Measurements from ENCODE around the gene EDN2. TPM values are rescaled to one million over a fixed set of nuclear protein-coding genes. Genes with fewer than 3 reads are reported as not detected.

EDN2 gene
- total and polyA plus RNA-seq, 2 experiments from 2014 or later: 0.40 to 2.3 TPM

DNA sequence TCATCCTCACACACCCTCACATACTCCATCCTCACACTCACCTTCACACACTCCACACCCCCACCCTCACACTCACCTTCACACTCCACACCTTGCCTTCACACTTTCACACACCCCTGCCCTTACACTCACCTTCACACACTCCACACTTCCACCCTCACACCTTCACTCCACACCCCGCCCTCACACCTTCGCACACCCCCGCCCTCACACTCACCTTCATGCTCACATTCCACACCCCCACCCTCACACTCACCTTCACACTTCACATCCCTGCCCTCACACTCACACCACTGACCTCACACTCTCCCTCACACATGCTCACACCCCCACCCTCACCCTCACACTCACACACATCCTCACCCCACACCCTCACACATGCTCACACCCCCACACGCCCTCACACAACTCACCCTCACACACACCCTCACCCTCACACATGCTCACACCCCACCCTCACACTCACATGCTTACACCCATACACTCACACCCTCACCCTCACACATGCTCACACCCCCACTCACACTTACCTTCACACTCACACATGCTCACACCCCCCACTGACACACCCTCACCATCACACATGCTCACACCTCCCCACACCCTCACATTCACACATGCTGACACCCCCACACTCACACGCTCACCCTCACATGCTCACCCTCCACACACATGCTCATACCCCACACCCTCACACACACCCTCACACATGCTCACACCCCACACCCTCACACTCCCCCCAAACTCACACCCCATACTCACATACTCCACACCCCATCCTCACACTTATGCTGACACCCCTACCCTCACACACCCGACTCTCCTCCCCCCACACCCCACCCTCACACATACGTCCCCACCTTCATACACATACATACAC lies 44.5 kb upstream of the EDN2 start:
- H3K36me3 ChIP-seq (replicated peaks; ENCODE audit: insufficient read depth, low read depth): no peaks in the 10 kb centered on the region
- H3K4me2 ChIP-seq: no peak overlapping the region
- H3K27ac ChIP-seq: no peak overlapping the region
- TF ChIP-seq, protein P1, sequence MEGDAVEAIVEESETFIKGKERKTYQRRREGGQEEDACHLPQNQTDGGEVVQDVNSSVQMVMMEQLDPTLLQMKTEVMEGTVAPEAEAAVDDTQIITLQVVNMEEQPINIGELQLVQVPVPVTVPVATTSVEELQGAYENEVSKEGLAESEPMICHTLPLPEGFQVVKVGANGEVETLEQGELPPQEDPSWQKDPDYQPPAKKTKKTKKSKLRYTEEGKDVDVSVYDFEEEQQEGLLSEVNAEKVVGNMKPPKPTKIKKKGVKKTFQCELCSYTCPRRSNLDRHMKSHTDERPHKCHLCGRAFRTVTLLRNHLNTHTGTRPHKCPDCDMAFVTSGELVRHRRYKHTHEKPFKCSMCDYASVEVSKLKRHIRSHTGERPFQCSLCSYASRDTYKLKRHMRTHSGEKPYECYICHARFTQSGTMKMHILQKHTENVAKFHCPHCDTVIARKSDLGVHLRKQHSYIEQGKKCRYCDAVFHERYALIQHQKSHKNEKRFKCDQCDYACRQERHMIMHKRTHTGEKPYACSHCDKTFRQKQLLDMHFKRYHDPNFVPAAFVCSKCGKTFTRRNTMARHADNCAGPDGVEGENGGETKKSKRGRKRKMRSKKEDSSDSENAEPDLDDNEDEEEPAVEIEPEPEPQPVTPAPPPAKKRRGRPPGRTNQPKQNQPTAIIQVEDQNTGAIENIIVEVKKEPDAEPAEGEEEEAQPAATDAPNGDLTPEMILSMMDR (IDR thresholded peaks at IDR 0.05; ENCODE audit: poor library complexity): no peak
- TF ChIP-seq EZH2phosphoT487 (IDR thresholded peaks at IDR 0.05; ENCODE audit: low read depth, severe bottlenecking, unreplicated experiment) (no peak), EZH2 (IDR thresholded peaks at IDR 0.05; ENCODE audit: borderline replicate concordance) (no peak)
- no peaks in the 10 kb centered on the region for H3K9me2 ChIP-seq (replicated peaks; ENCODE audit: insufficient read depth)
- no peaks in the 10 kb centered on the region for H3K9me3 ChIP-seq (ENCODE audit: low read depth)
- no peaks in the 10 kb centered on the region for H3K4me1 ChIP-seq (ENCODE audit: insufficient read depth)
- no peaks in the 10 kb centered on the region for H4K20me1 ChIP-seq (ENCODE audit: insufficient read depth, poor library complexity, severe bottlenecking)
- H3K79me2 ChIP-seq: no peaks in the 10 kb centered on the region
- WGBS (ENCODE audit: low lambda C conversion rate, missing lambda C conversion rate): 100% methylated on average over 1 of the region's 7 CpGs
- no peak for DNase-seq (ENCODE audit: low spot score)
- no peaks in the 10 kb centered on the region for H3K27me3 ChIP-seq
- no peak overlapping the region for H3K4me3 ChIP-seq
- H2AFZ ChIP-seq: no peak overlapping the region

DNA sequence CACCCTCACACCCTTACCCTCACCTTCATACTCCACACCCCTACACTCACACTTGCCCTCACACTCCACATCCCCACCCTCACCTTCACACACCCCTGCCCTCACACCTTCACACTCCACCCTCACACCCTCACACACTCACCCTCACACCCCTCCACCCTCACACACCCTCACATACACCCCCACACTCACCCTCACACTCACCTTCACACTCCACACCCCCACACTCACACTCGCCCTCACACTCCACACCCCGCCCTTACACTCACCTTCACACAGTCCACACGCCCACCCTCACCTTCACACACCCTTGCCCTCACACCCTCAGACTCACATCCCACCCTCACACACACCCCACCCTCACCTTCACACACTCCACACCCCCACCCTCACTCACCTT lies 43.6 kb upstream of the EDN2 start:
- Histone ChIP-seq H3K27ac (no peak overlapping the region), H3K36me3 (replicated peaks; ENCODE audit: insufficient read depth, low read depth) (no peaks in the 10 kb centered on the region), H3K4me2 (no peak overlapping the region), H4K20me1 (ENCODE audit: insufficient read depth, poor library complexity, severe bottlenecking) (no peaks in the 10 kb centered on the region), H3K4me3 (no peak overlapping the region), H3K4me1 (ENCODE audit: insufficient read depth) (no peaks in the 10 kb centered on the region), H3K79me2 (no peaks in the 10 kb centered on the region), H2AFZ (no peak overlapping the region), H3K9me2 (replicated peaks; ENCODE audit: insufficient read depth) (no peaks in the 10 kb centered on the region), H3K27me3 (no peaks in the 10 kb centered on the region), H3K9me3 (ENCODE audit: low read depth) (no peaks in the 10 kb centered on the region)
- WGBS (ENCODE audit: low lambda C conversion rate, missing lambda C conversion rate): no CpG with 5 or more reads among the region's 3 CpGs
- TF ChIP-seq EZH2 (IDR thresholded peaks at IDR 0.05; ENCODE audit: borderline replicate concordance) (no peak), EZH2phosphoT487 (IDR thresholded peaks at IDR 0.05; ENCODE audit: low read depth, severe bottlenecking, unreplicated experiment) (no peak)
- TF ChIP-seq, protein P1 (IDR thresholded peaks at IDR 0.05; ENCODE audit: poor library complexity): no peak
- no peak for DNase-seq (ENCODE audit: low spot score)

DNA sequence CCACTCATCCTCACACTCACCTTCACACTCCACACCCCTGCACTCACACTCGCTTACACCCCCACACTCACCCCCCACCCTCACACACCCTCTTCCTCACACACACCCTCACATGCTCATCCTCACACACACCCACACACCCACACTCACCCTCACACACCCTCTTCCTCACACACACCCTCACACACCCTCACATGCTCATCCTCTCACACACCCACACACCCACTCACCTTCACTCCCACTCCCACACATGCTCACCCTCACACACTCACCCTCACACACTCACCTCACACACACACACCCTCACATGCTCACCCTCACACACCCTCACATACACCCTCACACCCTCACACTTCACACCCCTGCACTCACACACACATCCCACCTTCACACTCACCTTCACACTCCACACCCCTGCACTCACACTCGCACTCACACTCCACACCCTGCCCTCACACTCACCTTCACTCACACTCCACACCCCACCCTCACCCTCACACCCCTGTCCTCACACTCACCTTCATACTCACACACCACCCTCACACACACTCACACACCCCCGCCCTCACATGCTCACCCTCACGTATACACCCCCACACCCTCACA lies 42.6 kb upstream of the EDN2 start:
- DNase-seq (ENCODE audit: low spot score): no peak
- WGBS (ENCODE audit: low lambda C conversion rate, missing lambda C conversion rate): 100% methylated on average over 3 of the region's 4 CpGs
- no peaks in the 10 kb centered on the region for H4K20me1 ChIP-seq (ENCODE audit: insufficient read depth, poor library complexity, severe bottlenecking)
- no peaks in the 10 kb centered on the region for H3K27me3 ChIP-seq
- H3K36me3 ChIP-seq (replicated peaks; ENCODE audit: insufficient read depth, low read depth): no peaks in the 10 kb centered on the region
- H3K9me2 ChIP-seq (replicated peaks; ENCODE audit: insufficient read depth): no peaks in the 10 kb centered on the region
- no peaks in the 10 kb centered on the region for H3K79me2 ChIP-seq
- no peak overlapping the region for H3K4me3 ChIP-seq
- H3K4me2 ChIP-seq: no peak overlapping the region
- H2AFZ ChIP-seq: no peak overlapping the region
- no peaks in the 10 kb centered on the region for H3K9me3 ChIP-seq (ENCODE audit: low read depth)
- H3K27ac ChIP-seq: no peak overlapping the region
- H3K4me1 ChIP-seq (ENCODE audit: insufficient read depth): no peaks in the 10 kb centered on the region
- no peak for TF ChIP-seq EZH2 (IDR thresholded peaks at IDR 0.05; ENCODE audit: borderline replicate concordance)
- TF ChIP-seq, protein P1 (IDR thresholded peaks at IDR 0.05; ENCODE audit: poor library complexity): no peak
- no peak for TF ChIP-seq EZH2phosphoT487 (IDR thresholded peaks at IDR 0.05; ENCODE audit: low read depth, severe bottlenecking, unreplicated experiment)
